Coronary artery (tissue), 2 donors: ENCODE data around the gene IGSF6.
"Not testable (repeated sequence)": the region's sequence is repeated elsewhere in the genome, so short reads cannot be mapped to it uniquely, and the experiment has no call there.

Experiments used
- DNase-seq: peaks from one replicate; pipeline ENCODE4 v3.0.0-alpha.2; 2017; ENCODE audit warnings: low spot score
- H3K27ac ChIP-seq, 2 donors: fragments of 200-600 bp; sonication (generic); one replicate each; pipeline ENCODE4 v1.5.1; 2016 to 2019
- H3K4me3 ChIP-seq: fragments of 200-600 bp; sonication (generic); 2 replicates; pipeline ENCODE4 v1.5.1; 2016; ENCODE audit warnings: mild to moderate bottlenecking, moderate library complexity
- CTCF ChIP-seq: fragments of 200-600 bp; sonication (generic); IDR thresholded peaks from one replicate; pipeline ENCODE4 v1.5.1; 2019; ENCODE audit warnings: antibody characterized with exemption

IGSF6 gene

GRCh38 chr16:21653571-21653970 is 1.2 kb upstream of the IGSF6 start:
- no peak for DNase-seq
- peak overlapping the region in 1 of 2 donors; percentile 51 for H3K27ac ChIP-seq
- H3K4me3 ChIP-seq: no peak overlapping the region
- no peak for TF ChIP-seq CTCF

- Histone ChIP-seq H3K4me3 (no peak overlapping the region), H3K27ac (peak overlapping the region in 1 of 2 donors; percentile 24)
- no peak for DNase-seq
- TF ChIP-seq CTCF: no peak
Measured at GRCh38 chr16:21651515-21651914, 893 bp downstream of the IGSF6 start.

- DNase-seq: no peak
- Histone ChIP-seq H3K27ac (no peak overlapping the region), H3K4me3 (no peak overlapping the region)
- TF ChIP-seq CTCF: no peak
Measured at GRCh38 chr16:21650521-21650920, 1.9 kb downstream of the IGSF6 start.

- not testable (repeated sequence) for DNase-seq, H3K27ac ChIP-seq, H3K4me3 ChIP-seq
Measured at GRCh38 chr16:21649826-21650406, 2.5 kb downstream of the IGSF6 start.

GRCh38 chr16:21647562-21648164 is 4.7 kb downstream of the IGSF6 start:
- DNase-seq: no peak
- Histone ChIP-seq H3K4me3 (no peak overlapping the region), H3K27ac (no peak overlapping the region)
- TF ChIP-seq CTCF: no peak

- no peak for DNase-seq
- Histone ChIP-seq H3K4me3 (no peak overlapping the region), H3K27ac (peak overlapping the region in 1 of 2 donors; percentile 53)
- TF ChIP-seq CTCF: no peak
Measured at GRCh38 chr16:21646721-21647561, 5.5 kb downstream of the IGSF6 start.

GRCh38 chr16:21646091-21646490 is 6.3 kb downstream of the IGSF6 start:
- no peak for DNase-seq
- H3K4me3 ChIP-seq: peak overlapping the region; percentile 50
- TF ChIP-seq CTCF: no peak
- H3K27ac ChIP-seq: peak overlapping the region; percentile 15 to 53
